Kidney (tissue), 14 donors: ENCODE results near the gene BLOC1S1. TPM values are rescaled to one million over a fixed set of nuclear protein-coding genes. Genes with fewer than 3 reads are reported as not detected.

Experiments
- DNase-seq, 5 donors: peaks; one replicate each; pipeline ENCODE4 v3.0.0-alpha.2; 2013 to 2020
- FAIRE-seq: peaks from 2 replicates; lab custom pipeline; 2012; peaks lifted over from hg19 to GRCh38; lab: Jason Lieb, UNC
- H3K27ac ChIP-seq, 2 donors: one replicate each; pipeline ENCODE4 v1.7.0; 2013; ENCODE audit warnings: low read depth in 2 of 2, low read length in 2 of 2, inconsistent platforms in 1 of 2
- H3K27me3 ChIP-seq: one replicate; pipeline ENCODE4 v1.7.1; 2013; ENCODE audit warnings: low read length, inconsistent platforms; ENCODE audit not compliant: control insufficient read depth, insufficient read depth
- H3K36me3 ChIP-seq, 3 donors: one replicate each; pipeline versions ENCODE4 v1.7.0 to v1.7.1; 2013; ENCODE audit warnings: low read length in 3 of 3, control low read depth in 1 of 3, inconsistent platforms in 1 of 3; ENCODE audit not compliant: insufficient read depth in 3 of 3, control insufficient read depth in 2 of 3
- H3K4me1 ChIP-seq, 3 donors: one replicate each; pipeline versions ENCODE4 v1.7.0 to v1.7.1; 2013; ENCODE audit warnings: low read length in 3 of 3, inconsistent platforms in 1 of 3, low read depth in 1 of 3; ENCODE audit not compliant: control insufficient read depth in 2 of 3, insufficient read depth in 2 of 3
- H3K4me3 ChIP-seq, 3 donors: one replicate each; pipeline versions ENCODE4 v1.7.0 to v1.8.1; 2013; ENCODE audit warnings: low read length in 3 of 3, control low read depth in 1 of 3, inconsistent platforms in 1 of 3
- H3K9ac ChIP-seq, 3 donors: one replicate each; pipeline versions ENCODE4 v1.7.0 to v1.7.1; 2013; ENCODE audit warnings: low read length in 3 of 3, control low read depth in 1 of 3, inconsistent platforms in 1 of 3
- H3K9me3 ChIP-seq, 3 donors: one replicate each; pipeline versions ENCODE4 v1.7.0 to v1.7.1; 2013; ENCODE audit warnings: low read length in 3 of 3, control low read depth in 1 of 3, inconsistent platforms in 1 of 3; ENCODE audit not compliant: control insufficient read depth in 2 of 3, insufficient read depth in 1 of 3
- CTCF ChIP-seq: IDR thresholded peaks from 3 replicates; pipeline ENCODE4 v1.5.1; 2012; ENCODE audit warnings: mild to moderate bottlenecking, moderate library complexity, borderline replicate concordance; ENCODE audit not compliant: insufficient read depth; ENCODE audit errors: extremely low read depth
- intact Hi-C: fragments of 100-400 bp; cut with DNase I; formaldehyde crosslinking; loops from one replicate; pipeline ENCODE4 v1.11.1; 2022
- polyA plus RNA-seq: library from polyadenylated mRNA; stranded (reverse); fragments of 350-450 nt; fragmentation: Illumina TruSeq; extraction: RNeasy Lipid Tissue Mini Kit (QIAGEN cat#74804); gene quantifications from one replicate; pipeline ENCODE4 v1.2.3, GENCODE V29; 2014; ENCODE audit warnings: low read depth, low replicate concordance; ENCODE audit not compliant: insufficient read depth
- total RNA-seq: library from RNA; stranded (reverse); fragmentation: NEBNext Ultra II Directional; extraction: Animal tissue kit (Norgen Biotek cat#: 25700); gene quantifications from one replicate; pipeline ENCODE4 v1.2.1, GENCODE V29; 2021
- donor health status: control.
- donor health status: control.
- donor health status: control.
- donor health status: control.
- donor health status: control.
- donor health status: DM: yes; HTN: yes; CAD: no.
- donor health status: Normal renal cell carcinoma (clear cell type).

Gene BLOC1S1
- total and polyA plus RNA-seq, 2 donors from 2014 or later = 116 to 451 TPM

GRCh38 chr12:55688716-55689655 is 26.9 kb upstream of the BLOC1S1 start:
- Histone ChIP-seq H3K9ac (no peak overlapping the region), H3K36me3 (no peaks in the 10 kb centered on the region)
- peak in 1 of 5 donors; percentile 54 for DNase-seq

GRCh38 chr12:55692631-55693322 is 23.1 kb upstream of the BLOC1S1 start:
- H3K27me3 ChIP-seq = no peaks in the 10 kb centered on the region
- no peaks in the 10 kb centered on the region for H3K36me3 ChIP-seq
- H3K9ac ChIP-seq = no peak overlapping the region
- no peak for FAIRE-seq
- intact Hi-C loops = no loop called here
- no peak overlapping the region for H3K27ac ChIP-seq
- H3K9me3 ChIP-seq = no peaks in the 10 kb centered on the region
- DNase-seq = peak in 1 of 5 donors; percentile 21
- no peaks in the 10 kb centered on the region for H3K4me1 ChIP-seq
- no peak overlapping the region for H3K4me3 ChIP-seq
- TF ChIP-seq CTCF = no peak

More at GRCh38 chr12:55688716-55689655, 26.9 kb upstream of the BLOC1S1 start:
- Histone ChIP-seq H3K27me3 (no peaks in the 10 kb centered on the region), H3K27ac (no peak overlapping the region), H3K9me3 (no peaks in the 10 kb centered on the region), H3K4me3 (no peak overlapping the region), H3K4me1 (no peaks in the 10 kb centered on the region)
- FAIRE-seq = no peak
- intact Hi-C loops = no loop called here
- TF ChIP-seq CTCF = no peak

GRCh38 chr12:55693323-55694187 is 22.3 kb upstream of the BLOC1S1 start:
- Histone ChIP-seq H3K36me3 (no peaks in the 10 kb centered on the region), H3K27me3 (no peaks in the 10 kb centered on the region), H3K9ac (no peak overlapping the region), H3K9me3 (no peaks in the 10 kb centered on the region), H3K4me1 (no peaks in the 10 kb centered on the region), H3K27ac (no peak overlapping the region), H3K4me3 (no peak overlapping the region)
- intact Hi-C loops = no loop called here
- no peak for TF ChIP-seq CTCF
- DNase-seq = peak in 1 of 5 donors; percentile 22
- no peak for FAIRE-seq
